Skeletal muscle cell (primary cell): ENCODE measurements around the gene SLIT1.
A peak's percentile ranks its signal among the peaks of the same experiment; 100 is the strongest.

Experiments used
- DNase-seq: peaks from one replicate; pipeline ENCODE4 v3.0.0-alpha.2; 2010; ENCODE audit warnings: low read depth
- H3K4me3 ChIP-seq: 2 replicates; pipeline ENCODE4 v1.5.1; 2011; ENCODE audit warnings: low read depth, mild to moderate bottlenecking, control low read depth, low read length, moderate library complexity

SLIT1 gene

GRCh38 chr10:97074256-97075145 is 111.3 kb downstream of the SLIT1 start:
- H3K4me3 ChIP-seq = no peak overlapping the region
- DNase-seq = no peak

DNA sequence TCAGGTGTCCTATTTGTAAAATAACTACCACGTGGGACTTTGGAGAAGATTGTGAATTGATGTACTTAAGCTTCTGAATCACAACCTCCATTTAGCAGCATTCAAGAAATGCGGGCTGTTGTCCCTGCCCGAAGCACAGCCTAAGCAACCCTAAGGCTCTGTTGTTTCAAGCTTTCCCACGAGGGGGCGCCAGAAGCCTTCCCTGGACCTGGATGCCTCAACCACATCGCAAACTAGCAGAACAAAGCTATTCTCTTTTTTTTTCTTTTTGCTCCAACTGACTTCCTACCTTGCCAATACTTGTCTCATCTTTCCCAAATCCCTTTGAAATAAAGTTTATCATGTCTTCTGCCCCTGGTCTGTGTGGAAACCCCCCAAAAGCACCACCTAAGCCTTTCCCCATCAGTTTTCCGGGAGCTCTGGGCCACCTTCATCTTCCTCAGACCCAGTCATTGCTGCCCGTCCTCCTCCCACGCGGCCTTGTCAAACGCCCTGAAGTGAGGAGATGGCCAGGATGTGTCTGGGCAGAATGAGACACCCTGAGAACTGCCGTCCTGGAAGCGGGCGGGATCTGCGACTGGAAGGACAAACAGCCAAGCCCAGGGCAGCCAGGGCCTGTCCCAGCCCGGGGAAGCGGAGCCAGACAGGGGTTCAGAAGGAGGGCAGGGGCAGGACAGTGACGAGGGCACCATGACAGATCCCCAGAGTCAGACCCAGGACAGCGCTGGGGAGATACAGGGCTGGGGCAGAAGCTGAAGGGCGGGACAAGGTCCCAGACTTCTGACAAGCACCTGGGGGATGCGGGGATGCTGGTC is 112.7 kb downstream of the SLIT1 start:
- no peak overlapping the region for H3K4me3 ChIP-seq
- DNase-seq = peak; percentile 25

- no peak overlapping the region for H3K4me3 ChIP-seq
- no peak for DNase-seq
Measured at GRCh38 chr10:97071496-97071895, 114.3 kb downstream of the SLIT1 start.

- H3K4me3 ChIP-seq = no peak overlapping the region
- DNase-seq = no peak
Measured at GRCh38 chr10:97069576-97070362, 116.0 kb downstream of the SLIT1 start.

DNA sequence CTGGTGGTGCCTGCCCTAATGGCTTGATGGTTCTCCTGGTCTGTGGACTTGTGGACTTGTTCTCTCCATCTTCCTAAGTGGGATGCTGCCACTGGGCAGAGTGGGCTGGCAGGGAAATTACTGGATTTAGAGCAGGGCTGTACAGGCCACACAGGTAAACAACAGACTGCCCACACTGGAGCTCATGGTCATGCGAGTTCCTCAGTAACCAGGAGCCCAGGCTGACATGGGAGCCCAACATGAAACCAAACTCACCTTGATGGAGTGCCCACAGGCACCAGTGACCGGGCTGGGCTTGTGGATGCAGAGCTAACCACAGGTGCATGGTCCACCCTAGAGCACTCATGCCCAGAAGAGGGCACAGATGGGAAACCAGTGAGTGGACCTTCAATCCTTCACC is 116.7 kb downstream of the SLIT1 start:
- no peak for DNase-seq
- H3K4me3 ChIP-seq = no peak overlapping the region

DNA sequence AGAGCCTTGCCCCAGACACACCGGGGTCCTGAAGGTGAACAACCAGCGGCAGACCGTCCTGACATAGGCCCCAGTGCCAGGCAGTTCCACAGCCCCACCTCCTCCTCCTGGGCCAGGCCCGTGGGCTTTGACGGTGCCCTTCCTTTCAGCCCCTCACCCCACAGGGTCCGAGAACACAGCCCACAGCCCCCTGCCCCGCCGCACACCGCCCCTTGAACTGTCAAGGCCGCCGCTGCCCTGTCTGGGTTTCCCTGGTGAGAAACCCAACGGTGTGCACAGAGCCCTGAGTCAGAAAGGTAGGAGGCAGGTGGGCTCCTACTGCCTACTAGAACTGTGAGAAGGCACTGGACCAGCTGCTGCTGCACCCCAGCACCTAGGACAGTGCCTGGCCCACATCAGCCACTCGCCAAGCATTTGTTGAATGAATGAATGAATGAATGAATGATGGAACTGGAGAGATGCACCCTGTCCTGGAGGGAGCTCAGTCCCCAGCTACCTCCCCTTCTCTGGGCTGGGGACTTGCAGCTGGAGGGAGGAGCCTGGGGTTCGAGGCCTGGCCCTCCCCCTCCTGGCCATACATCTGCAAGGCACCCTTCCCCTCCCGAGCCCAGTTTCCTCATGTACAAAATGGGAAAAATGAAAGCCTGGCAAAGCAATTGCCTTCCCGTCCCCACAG is 117.9 kb downstream of the SLIT1 start:
- no peak for DNase-seq
- no peak overlapping the region for H3K4me3 ChIP-seq

- DNase-seq = no peak
- H3K4me3 ChIP-seq = no peak overlapping the region
Measured at GRCh38 chr10:97066877-97067555, 118.7 kb downstream of the SLIT1 start.

- H3K4me3 ChIP-seq = no peak overlapping the region
- no peak for DNase-seq
Measured at GRCh38 chr10:97065686-97066660, 119.8 kb downstream of the SLIT1 start.

GRCh38 chr10:97065128-97065527 is 120.6 kb downstream of the SLIT1 start:
- no peak for DNase-seq
- no peak overlapping the region for H3K4me3 ChIP-seq

DNA sequence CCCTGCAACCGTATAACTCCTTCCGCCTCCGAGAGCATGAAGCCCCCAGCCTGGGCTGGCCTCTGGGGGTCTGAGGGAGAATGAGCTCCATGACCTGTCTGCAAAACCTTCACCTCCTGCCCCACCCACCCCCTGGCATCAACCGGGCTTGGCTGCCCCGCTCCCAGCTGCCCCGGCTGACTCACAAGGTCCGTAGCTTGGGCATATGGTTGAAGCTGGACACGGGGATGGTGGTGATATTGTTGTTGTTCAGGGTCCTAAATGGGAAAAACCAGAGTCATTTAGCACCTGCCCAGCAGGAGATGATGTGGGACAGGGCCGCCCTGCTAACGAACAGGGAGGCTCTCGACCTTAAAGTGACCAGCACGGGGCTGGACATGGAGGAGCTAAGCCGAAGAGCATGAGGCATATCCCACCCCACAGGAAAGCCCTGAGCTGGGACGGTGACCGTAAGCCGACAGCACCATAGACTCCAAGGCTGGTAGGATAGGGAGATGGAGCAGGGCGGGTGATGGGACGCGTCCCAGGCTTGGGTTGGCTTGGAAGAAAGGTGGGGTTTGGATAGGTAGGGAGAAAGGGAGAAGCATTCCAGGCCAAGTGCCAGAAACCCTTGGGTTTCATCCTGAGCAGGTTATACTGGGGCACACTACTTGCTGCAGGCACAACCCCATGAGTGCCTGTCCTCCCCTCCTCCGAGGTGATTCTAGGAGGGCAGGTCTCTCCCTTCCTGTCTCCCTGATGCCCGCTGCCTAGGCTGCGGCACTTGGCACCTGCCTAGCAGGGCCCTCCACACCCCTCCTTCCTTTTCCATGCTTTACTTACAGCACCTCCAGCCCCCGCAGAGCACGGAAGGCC is 121.5 kb downstream of the SLIT1 start:
- no peak overlapping the region for H3K4me3 ChIP-seq
- no peak for DNase-seq

DNA sequence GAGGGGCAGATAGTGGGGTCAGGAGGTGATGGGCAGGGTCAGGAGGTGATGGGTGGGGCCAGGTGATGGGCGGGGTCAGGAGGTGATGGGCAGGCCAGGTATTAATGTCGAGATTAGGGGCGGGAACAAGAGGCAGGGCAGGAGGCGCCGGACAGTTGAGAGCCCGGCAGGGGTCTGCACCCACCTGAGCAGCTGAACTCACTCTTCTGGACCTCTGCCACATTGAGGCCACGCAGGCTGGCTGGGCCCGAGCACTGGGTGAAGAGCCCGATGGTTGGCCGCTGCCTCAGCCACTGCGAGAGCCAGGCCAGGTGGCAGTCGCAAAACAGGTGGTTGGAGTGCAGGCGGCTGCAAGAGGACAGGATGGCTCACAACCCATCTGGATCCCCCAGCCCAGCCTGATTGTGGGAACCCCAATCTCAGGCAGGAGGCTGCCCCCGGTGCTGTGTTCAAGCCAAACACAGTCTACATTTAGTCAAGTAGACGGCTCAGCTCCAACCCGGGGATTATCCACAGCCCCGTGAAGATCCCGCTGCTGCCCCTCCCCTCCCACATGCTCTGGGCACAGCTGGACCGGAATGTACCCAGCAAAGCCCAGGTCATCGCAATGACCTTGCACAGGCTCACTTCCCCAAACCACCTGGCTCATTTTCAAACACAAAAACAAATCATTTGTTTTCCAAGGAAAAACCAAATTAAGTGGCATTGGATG is 122.3 kb downstream of the SLIT1 start:
- no peak for DNase-seq
- H3K4me3 ChIP-seq = no peak overlapping the region

GRCh38 chr10:97062456-97062855 is 123.3 kb downstream of the SLIT1 start:
- DNase-seq = no peak
- no peak overlapping the region for H3K4me3 ChIP-seq

- H3K4me3 ChIP-seq = no peak overlapping the region
- no peak for DNase-seq
Measured at GRCh38 chr10:97062046-97062445, 123.7 kb downstream of the SLIT1 start.

DNA sequence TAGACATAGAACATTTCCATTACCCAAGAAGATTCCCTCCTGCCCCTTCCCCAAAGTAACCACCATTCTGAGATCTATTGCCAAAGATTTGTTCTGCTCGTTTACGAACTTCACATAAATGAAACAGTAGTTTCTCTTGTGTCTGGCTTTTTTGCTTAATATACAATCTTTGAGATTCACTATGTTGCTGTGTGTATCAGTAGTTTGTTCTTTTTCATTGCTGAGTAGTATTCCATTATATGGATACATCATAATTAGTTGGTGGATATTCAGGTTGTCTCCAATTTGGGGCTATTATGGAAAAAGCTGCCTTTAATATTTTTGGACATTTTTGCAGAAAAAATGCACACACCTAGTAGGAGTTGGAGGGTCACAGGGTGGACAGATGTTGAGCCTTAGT is 124.3 kb downstream of the SLIT1 start:
- no peak for DNase-seq
- H3K4me3 ChIP-seq = no peak overlapping the region

DNA sequence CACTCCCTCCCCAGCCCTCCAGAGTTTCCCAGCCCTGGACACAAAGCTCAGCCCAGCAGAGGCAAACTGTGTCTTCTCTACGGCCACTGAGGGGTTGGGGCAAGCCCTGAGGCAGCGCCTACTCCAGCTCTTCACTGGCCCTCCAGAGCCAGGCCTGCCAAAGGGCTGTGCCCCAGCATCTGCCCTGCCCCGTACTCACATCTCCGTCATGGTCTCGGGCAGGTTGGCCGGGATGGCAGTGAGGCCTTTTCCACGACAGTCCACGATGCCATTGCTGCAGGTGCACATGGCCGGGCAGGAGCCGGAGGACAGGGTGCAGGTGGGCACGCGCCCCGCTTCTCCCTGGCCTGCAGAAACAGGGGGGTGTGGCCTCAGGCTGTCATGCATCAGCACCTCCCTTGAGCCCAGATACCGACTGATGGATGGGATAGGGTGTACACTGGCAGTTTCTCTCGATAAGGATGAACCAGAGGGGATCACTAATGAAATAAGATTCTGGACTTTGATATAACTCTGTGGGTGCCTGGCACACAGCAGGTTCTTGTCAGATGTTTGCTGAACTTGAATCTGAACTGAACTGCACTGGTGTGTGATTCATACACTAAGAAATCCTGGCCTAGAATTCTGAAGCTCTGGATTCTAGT is 125.2 kb downstream of the SLIT1 start:
- no peak for DNase-seq
- no peak overlapping the region for H3K4me3 ChIP-seq

- H3K4me3 ChIP-seq = no peak overlapping the region
- no peak for DNase-seq
Measured at GRCh38 chr10:97059872-97060205, 125.9 kb downstream of the SLIT1 start.
